ENCODE results near the gene SLC39A11.

Gene SLC39A11

GRCh38 chr17:73069841-73070240 is 22.6 kb downstream of the SLC39A11 start:
- no peak for DNase-seq

GRCh38 chr17:73069164-73069770 is 23.2 kb downstream of the SLC39A11 start:
- no peak for DNase-seq

GRCh38 chr17:73068322-73069153 is 23.9 kb downstream of the SLC39A11 start:
- DNase-seq, result peak; percentile 77

GRCh38 chr17:73067699-73068098 is 24.8 kb downstream of the SLC39A11 start:
- DNase-seq, result peak; percentile 75

- DNase-seq, result no peak
These were observed 25.4 kb downstream of the SLC39A11 start for GRCh38 chr17:73067075-73067474.

GRCh38 chr17:73066148-73066884 is 26.2 kb downstream of the SLC39A11 start:
- no peak for DNase-seq

- no peak for DNase-seq
These were observed 27.1 kb downstream of the SLC39A11 start for GRCh38 chr17:73065376-73065775.

- DNase-seq, result no peak
These were observed 28.2 kb downstream of the SLC39A11 start for GRCh38 chr17:73064084-73064938.

GRCh38 chr17:73062726-73063125 is 29.8 kb downstream of the SLC39A11 start:
- no peak for DNase-seq

- DNase-seq, result no peak
These were observed 31.3 kb downstream of the SLC39A11 start for GRCh38 chr17:73061161-73061560.

GRCh38 chr17:73060721-73061120 is 31.8 kb downstream of the SLC39A11 start:
- no peak for DNase-seq

- peak; percentile 34 for DNase-seq
These were observed 32.8 kb downstream of the SLC39A11 start for GRCh38 chr17:73059713-73060112.

- peak; percentile 22 for DNase-seq
These were observed 34.5 kb downstream of the SLC39A11 start for GRCh38 chr17:73058022-73058421.

- no peak for DNase-seq
These were observed 35.3 kb downstream of the SLC39A11 start for GRCh38 chr17:73057196-73057595.

GRCh38 chr17:73052923-73053322 is 39.6 kb downstream of the SLC39A11 start:
- DNase-seq, result no peak

GRCh38 chr17:73050797-73051196 is 41.7 kb downstream of the SLC39A11 start:
- DNase-seq, result no peak

GRCh38 chr17:73048170-73048569 is 44.3 kb downstream of the SLC39A11 start:
- no peak for DNase-seq

- DNase-seq, result no peak
These were observed 46.8 kb downstream of the SLC39A11 start for GRCh38 chr17:73045724-73046123.

- peak; percentile 89 for DNase-seq
These were observed 48.6 kb downstream of the SLC39A11 start for GRCh38 chr17:73043686-73044581.

GRCh38 chr17:73042809-73043685 is 49.4 kb downstream of the SLC39A11 start:
- DNase-seq, result peak; percentile 54

GRCh38 chr17:73042225-73042624 is 50.3 kb downstream of the SLC39A11 start:
- DNase-seq, result no peak
